ENCODE measurements around the gene FUT8.
"Not testable (repeated sequence)": the region's sequence is repeated elsewhere in the genome, so short reads cannot be mapped to it uniquely, and the experiment has no call there.

The FUT8 gene

GRCh38 chr14:65419593-65420252, 7.2 kb downstream of the FUT8 start:
- DNase-seq: no peak

- no peak for DNase-seq
These were observed 8.9 kb downstream of the FUT8 start for GRCh38 chr14:65421201-65421981.

GRCh38 chr14:65422088-65422834, 9.7 kb downstream of the FUT8 start:
- no peak for DNase-seq

- no peak for DNase-seq
These were observed 11.5 kb downstream of the FUT8 start for GRCh38 chr14:65423982-65424381.

GRCh38 chr14:65424531-65424930, 12.0 kb downstream of the FUT8 start:
- no peak for DNase-seq

GRCh38 chr14:65425885-65426284, 13.4 kb downstream of the FUT8 start:
- DNase-seq: no peak

- DNase-seq: not testable (repeated sequence)
These were observed 14.4 kb downstream of the FUT8 start for GRCh38 chr14:65426902-65427301.

- DNase-seq: no peak
These were observed 16.2 kb downstream of the FUT8 start for GRCh38 chr14:65428691-65429090.

- no peak for DNase-seq
These were observed 17.2 kb downstream of the FUT8 start for GRCh38 chr14:65429757-65430156.

- no peak for DNase-seq
These were observed 18.7 kb downstream of the FUT8 start for GRCh38 chr14:65431245-65431644.

GRCh38 chr14:65431951-65432350, 19.4 kb downstream of the FUT8 start:
- DNase-seq: no peak

- no peak for DNase-seq
These were observed 19.9 kb downstream of the FUT8 start for GRCh38 chr14:65432361-65432948.

- DNase-seq: no peak
These were observed 20.6 kb downstream of the FUT8 start for GRCh38 chr14:65433157-65433556.

- DNase-seq: no peak
These were observed 21.1 kb downstream of the FUT8 start for GRCh38 chr14:65433646-65434045.

GRCh38 chr14:65434216-65434850, 21.8 kb downstream of the FUT8 start:
- no peak for DNase-seq

GRCh38 chr14:65438266-65438933, 25.9 kb downstream of the FUT8 start:
- no peak for DNase-seq

- DNase-seq: no peak
These were observed 26.6 kb downstream of the FUT8 start for GRCh38 chr14:65439117-65439516.

GRCh38 chr14:65440230-65440629, 27.7 kb downstream of the FUT8 start:
- no peak for DNase-seq

- no peak for DNase-seq
These were observed 31.7 kb downstream of the FUT8 start for GRCh38 chr14:65444230-65444629.

GRCh38 chr14:65446159-65446558, 33.6 kb downstream of the FUT8 start:
- DNase-seq: no peak

- no peak for DNase-seq
These were observed 37.1 kb downstream of the FUT8 start for GRCh38 chr14:65449647-65450046.

GRCh38 chr14:65453807-65454480, 41.4 kb downstream of the FUT8 start:
- DNase-seq: no peak

Data from activated naive CD4-positive, alpha-beta T cell treated with anti-CD3 and anti-CD28 coated beads, Interleukin-2, amount 50 U/mL, for 16 hours (primary cell).